NT2/D1 (cell line): ENCODE measurements around the gene IL3RA.
"Not testable (repeated sequence)": the region's sequence is repeated elsewhere in the genome, so short reads cannot be mapped to it uniquely, and the experiment has no call there.

ENCODE experiments used
- DNase-seq: peaks from one replicate; pipeline ENCODE4 v3.0.0-alpha.2; 2011; ENCODE audit warnings: low read depth, low spot score
- H3K27me3 ChIP-seq: 2 replicates; pipeline ENCODE4 v1.6.0; 2011; ENCODE audit warnings: mild to moderate bottlenecking; ENCODE audit not compliant: insufficient read length, insufficient read depth
- H3K36me3 ChIP-seq: 2 replicates; pipeline ENCODE4 v1.6.1; 2011; ENCODE audit warnings: mild to moderate bottlenecking, low read length, mixed read lengths; ENCODE audit not compliant: insufficient read depth, insufficient read length
- H3K4me1 ChIP-seq: 2 replicates; pipeline ENCODE4 v1.5.1; 2011; ENCODE audit not compliant: insufficient read depth, insufficient read length
- H3K4me3 ChIP-seq: 2 replicates; pipeline ENCODE4 v1.5.1; 2011; ENCODE audit warnings: low read depth; ENCODE audit not compliant: insufficient read length
- H3K9ac ChIP-seq: 2 replicates; pipeline ENCODE4 v1.6.0; 2011; ENCODE audit warnings: low read depth; ENCODE audit not compliant: insufficient read length
- H3K9me3 ChIP-seq: 2 replicates; pipeline ENCODE4 v1.5.1; 2011; ENCODE audit warnings: mild to moderate bottlenecking, low read length; ENCODE audit not compliant: insufficient read depth
- SUZ12 ChIP-seq: IDR thresholded peaks from 2 replicates; pipeline ENCODE4 v1.6.1; 2011; ENCODE audit not compliant: insufficient read length, insufficient read depth; ENCODE audit errors: extremely low read depth
- YY1 ChIP-seq: IDR thresholded peaks from 2 replicates; pipeline ENCODE4 v1.6.1; 2011; ENCODE audit not compliant: insufficient read length, insufficient read depth
- ZNF274 ChIP-seq: IDR thresholded peaks from 2 replicates; pipeline ENCODE4 v1.6.1; 2011; ENCODE audit warnings: mild to moderate bottlenecking, low read depth, low read length

IL3RA gene

GRCh38 chrX:1316527-1316926, 20.1 kb upstream of the IL3RA start:
- H3K9me3 ChIP-seq: no peaks in the 10 kb centered on the region
- H3K36me3 ChIP-seq: no peaks in the 10 kb centered on the region
- H3K4me1 ChIP-seq: no peaks in the 10 kb centered on the region
- H3K4me3 ChIP-seq: no peak overlapping the region
- H3K9ac ChIP-seq: no peak overlapping the region
- H3K27me3 ChIP-seq: no peaks in the 10 kb centered on the region
- TF ChIP-seq ZNF274 (no peak), SUZ12 (no peak), YY1 (no peak)
- no peak for DNase-seq

DNA sequence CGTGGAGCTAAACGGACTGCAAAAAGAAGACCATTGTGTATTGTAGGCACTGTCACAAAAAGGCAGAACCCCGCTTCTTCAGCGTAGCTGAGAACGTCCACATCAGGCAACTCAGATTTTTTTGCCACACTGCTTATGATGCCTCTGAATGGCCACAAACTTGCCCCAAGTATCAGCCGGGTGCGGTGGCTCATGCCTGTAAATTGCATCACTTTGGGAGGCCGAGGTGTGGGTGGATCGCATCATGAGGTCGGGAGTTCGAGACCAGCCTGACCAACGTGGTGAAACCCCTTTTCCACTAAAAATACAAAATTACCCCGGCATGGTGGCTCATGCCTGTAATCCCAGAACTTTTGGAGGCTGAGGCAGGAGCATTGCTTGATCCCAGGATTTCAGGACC, 14.9 kb upstream of the IL3RA start:
- DNase-seq: no peak
- Histone ChIP-seq H3K27me3 (no peaks in the 10 kb centered on the region), H3K4me3 (no peak overlapping the region), H3K9me3 (no peaks in the 10 kb centered on the region), H3K4me1 (peaks cover 3% of the 10 kb centered on the region), H3K9ac (no peak overlapping the region), H3K36me3 (no peaks in the 10 kb centered on the region)
- TF ChIP-seq SUZ12: no peak
- TF ChIP-seq ZNF274: no peak
- TF ChIP-seq YY1: no peak

- TF ChIP-seq YY1 (no peak), SUZ12 (no peak), ZNF274 (no peak)
- no peak for DNase-seq
- no peak overlapping the region for H3K9ac ChIP-seq
- H3K36me3 ChIP-seq: no peaks in the 10 kb centered on the region
- H3K4me1 ChIP-seq: peaks cover 3% of the 10 kb centered on the region
- no peaks in the 10 kb centered on the region for H3K27me3 ChIP-seq
- H3K9me3 ChIP-seq: no peaks in the 10 kb centered on the region
- H3K4me3 ChIP-seq: no peak overlapping the region
Measured at GRCh38 chrX:1322393-1322792, 14.2 kb upstream of the IL3RA start.

DNA sequence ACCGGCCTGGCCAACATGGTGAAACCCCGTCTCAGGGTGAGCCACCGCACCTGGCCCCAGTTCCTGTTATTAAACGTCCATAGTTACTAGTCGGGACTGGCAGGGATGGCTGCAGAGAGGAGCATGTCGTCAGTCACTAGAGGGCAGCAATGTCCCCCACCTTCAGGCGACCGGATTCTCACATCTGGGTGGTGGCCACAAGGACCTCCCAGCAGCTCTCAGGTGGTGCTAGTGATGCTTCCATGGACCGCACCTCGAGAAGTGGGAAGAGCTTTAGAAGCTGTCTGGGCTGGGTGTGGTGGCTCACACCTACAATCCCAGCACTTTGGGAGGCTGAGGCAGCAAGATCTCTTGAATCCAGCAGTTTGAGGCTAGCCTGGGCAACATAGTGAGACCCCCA, 13.3 kb upstream of the IL3RA start:
- Histone ChIP-seq H3K9me3 (no peaks in the 10 kb centered on the region), H3K27me3 (no peaks in the 10 kb centered on the region), H3K9ac (no peak overlapping the region), H3K4me3 (no peak overlapping the region), H3K4me1 (peaks cover 6% of the 10 kb centered on the region), H3K36me3 (no peaks in the 10 kb centered on the region)
- TF ChIP-seq ZNF274: no peak
- no peak for TF ChIP-seq YY1
- no peak for TF ChIP-seq SUZ12
- DNase-seq: peak; percentile 61

GRCh38 chrX:1325515-1326116, 11.0 kb upstream of the IL3RA start:
- no peak for DNase-seq
- H3K9me3 ChIP-seq: no peaks in the 10 kb centered on the region

DNA sequence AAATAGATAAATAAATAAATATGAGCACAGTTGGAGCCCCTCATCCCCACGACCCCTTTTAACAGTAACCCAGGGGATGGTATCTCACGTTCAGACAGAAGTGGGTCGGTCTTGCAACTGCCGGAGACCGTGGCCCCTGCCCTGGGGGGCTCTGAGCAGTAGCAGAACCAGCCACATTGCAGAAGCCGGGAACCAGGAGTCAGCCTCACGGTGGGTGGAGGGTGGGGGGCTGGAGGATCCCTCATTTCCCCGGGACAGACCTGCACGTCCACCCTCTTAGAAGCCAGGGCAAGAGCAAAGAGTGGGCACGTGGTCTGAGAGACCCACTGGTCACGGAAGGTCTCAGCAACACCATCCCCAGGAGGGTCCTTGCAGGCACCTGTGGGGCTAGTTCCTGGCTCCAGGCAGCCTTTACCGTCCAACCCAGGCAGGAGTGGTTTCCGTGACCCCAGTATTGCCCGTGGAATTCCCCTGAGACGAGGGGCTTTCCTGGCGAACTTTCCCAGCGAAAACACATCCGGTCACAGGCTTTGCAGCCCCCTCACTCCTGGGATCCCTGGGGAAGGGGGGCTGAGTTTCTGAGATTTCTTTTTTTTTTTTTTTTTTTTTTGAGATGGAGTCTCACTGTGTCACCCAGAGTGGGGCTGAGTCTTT, 8.8 kb upstream of the IL3RA start:
- Histone ChIP-seq H3K4me1 (peaks cover 6% of the 10 kb centered on the region), H3K9ac (no peak overlapping the region), H3K9me3 (no peaks in the 10 kb centered on the region), H3K36me3 (no peaks in the 10 kb centered on the region), H3K4me3 (no peak overlapping the region), H3K27me3 (no peaks in the 10 kb centered on the region)
- TF ChIP-seq ZNF274 (no peak), YY1 (no peak), SUZ12 (no peak)
- no peak for DNase-seq

More at GRCh38 chrX:1325515-1326116, 11.0 kb upstream of the IL3RA start:
- H3K27me3 ChIP-seq: no peaks in the 10 kb centered on the region
- TF ChIP-seq SUZ12: no peak
- no peak for TF ChIP-seq YY1
- no peak for TF ChIP-seq ZNF274
- H3K9ac ChIP-seq: no peak overlapping the region
- H3K4me1 ChIP-seq: peaks cover 6% of the 10 kb centered on the region
- no peaks in the 10 kb centered on the region for H3K36me3 ChIP-seq
- no peak overlapping the region for H3K4me3 ChIP-seq

GRCh38 chrX:1330605-1331004, 6.0 kb upstream of the IL3RA start:
- H3K4me3 ChIP-seq: no peak overlapping the region
- H3K9ac ChIP-seq: no peak overlapping the region
- peaks cover 3% of the 10 kb centered on the region for H3K4me1 ChIP-seq
- no peaks in the 10 kb centered on the region for H3K9me3 ChIP-seq
- TF ChIP-seq YY1 (no peak), SUZ12 (no peak), ZNF274 (no peak)
- DNase-seq: no peak
- no peaks in the 10 kb centered on the region for H3K36me3 ChIP-seq
- no peaks in the 10 kb centered on the region for H3K27me3 ChIP-seq

- not testable (repeated sequence) for H3K27me3 ChIP-seq, H3K4me3 ChIP-seq, H3K36me3 ChIP-seq, DNase-seq, H3K4me1 ChIP-seq, H3K9me3 ChIP-seq, H3K9ac ChIP-seq
Measured at GRCh38 chrX:1332433-1332832, 4.2 kb upstream of the IL3RA start.
